ENCODE data around the gene UBE2E1.
"Not testable (repeated sequence)": the region's sequence is repeated elsewhere in the genome, so short reads cannot be mapped to it uniquely, and the experiment has no call there.

UBE2E1 gene

DNA sequence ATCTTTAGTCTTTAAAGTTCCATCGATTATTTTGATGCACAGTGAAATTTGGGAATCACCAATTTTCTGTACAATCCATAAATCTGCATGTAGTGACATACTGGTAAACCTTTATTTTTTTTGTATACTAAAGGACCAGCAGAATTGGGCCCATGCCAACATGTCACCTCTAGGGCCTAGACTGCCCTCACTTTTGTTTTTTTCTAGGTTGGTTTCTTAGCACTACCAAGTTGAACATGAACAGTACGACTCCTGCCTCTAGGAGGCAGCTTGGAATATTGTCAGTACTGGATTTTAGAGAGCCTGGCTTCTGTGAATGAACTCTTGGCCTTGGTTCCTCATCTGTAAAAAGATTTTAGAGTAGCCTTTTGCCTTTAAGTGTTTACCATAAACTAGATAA, 78.7 kb downstream of the UBE2E1 start:
- no peak for DNase-seq

DNA sequence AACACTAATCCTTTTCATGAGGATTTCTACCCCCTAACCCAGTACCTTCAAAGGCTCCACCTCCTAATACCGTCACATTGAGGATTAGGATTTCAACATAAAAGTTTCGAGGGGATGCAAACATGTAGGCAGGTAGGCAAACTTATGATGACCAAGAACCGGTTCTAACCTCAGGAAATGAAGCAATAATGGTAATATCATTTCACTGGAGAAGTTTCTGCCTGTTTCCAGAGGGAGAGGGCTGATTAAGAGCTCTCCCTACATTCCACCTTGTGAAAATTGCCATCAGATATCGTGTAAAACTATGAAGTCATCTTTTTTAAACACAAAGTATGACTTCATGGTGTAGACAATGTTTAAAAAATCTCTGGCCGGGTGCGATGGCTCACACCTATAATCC, 79.5 kb downstream of the UBE2E1 start:
- DNase-seq = no peak

DNA sequence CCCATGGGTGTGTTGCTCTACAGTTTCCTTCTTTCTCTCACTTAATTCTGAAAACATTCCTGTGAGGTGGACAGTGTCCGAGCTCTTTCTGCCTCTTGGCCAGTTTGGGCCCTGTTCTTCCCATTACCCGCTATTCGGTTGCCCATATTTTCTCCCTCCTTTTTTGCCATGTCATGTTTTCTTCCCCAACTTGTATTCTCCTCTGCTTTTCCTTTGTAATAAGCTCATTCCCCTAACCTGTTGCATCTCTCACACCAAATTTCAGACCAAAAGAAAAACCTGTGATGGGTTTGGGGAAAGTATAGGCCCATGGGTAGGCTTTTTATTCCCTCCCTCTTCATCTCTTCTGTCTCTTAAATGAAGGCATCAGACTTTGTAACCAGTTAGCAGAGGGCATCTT, 80.6 kb downstream of the UBE2E1 start:
- no peak for DNase-seq

DNA sequence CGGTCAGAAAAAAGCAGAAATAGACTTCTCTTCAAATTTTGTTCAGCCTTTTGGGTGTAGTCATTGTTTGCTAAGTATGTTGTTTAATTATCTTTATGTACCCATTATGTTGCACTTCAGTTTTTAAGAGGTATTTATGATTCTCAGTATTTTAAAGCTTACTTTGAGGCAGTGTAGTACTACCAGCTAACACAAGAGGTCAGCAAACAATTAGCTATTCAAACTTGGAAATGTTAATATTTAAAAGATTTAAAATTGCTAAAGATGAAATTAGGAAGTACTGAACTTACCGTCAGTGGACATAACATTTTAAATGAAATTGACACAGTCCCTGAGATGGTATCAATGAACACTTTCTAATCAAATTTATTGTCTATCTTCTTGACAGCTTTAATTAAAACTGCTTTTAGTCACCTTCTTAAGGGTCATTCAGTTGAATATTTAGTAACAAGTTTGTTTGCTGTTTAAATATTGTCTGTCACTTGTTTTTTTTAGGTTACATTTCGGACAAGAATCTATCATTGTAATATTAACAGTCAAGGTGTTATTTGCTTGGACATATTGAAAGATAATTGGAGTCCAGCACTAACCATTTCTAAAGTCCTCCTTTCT, 83.0 kb downstream of the UBE2E1 start:
- DNase-seq = no peak

GRCh38 chr3:23889386-23889785, 83.6 kb downstream of the UBE2E1 start:
- DNase-seq = no peak

DNA sequence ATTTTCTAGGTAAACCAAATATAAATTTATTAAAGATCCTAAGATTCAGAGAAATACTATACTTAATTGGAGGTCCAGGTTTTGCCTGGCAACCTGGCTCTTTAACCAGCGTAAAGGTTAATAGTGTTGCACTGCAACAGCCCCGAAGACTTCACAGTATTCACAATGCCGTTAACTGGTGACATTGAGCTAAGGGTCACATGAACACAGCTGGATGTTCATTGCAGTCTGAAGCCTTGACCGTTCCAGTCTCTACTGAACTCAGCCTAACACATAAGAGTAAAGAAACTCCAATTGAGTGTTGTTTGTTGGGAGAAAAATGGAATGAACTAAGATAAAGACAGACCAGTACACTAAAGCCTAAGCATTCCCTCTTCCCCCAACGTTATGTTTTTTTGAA, 84.2 kb downstream of the UBE2E1 start:
- DNase-seq = no peak

- no peak for DNase-seq
These were observed 88.7 kb downstream of the UBE2E1 start for GRCh38 chr3:23894254-23895061.

DNA sequence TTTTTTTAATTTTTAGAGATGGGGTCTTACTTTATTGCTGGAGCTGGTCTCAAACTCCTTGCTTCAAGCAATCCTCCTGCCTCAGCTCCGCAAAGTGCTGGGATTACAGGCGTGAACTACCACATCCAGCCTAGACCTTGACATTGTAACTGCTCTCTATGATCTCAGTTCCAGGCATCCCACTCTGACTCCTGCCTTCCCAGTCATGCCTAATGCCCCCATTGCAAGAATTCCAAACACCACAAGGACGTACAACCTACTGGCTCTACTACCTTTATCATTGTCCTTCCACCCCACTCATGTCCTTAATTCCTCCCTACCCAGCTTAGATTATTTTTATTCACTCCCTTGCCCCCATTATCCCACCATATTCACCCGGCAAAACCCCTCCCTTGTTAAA, 89.4 kb downstream of the UBE2E1 start:
- no peak for DNase-seq

DNA sequence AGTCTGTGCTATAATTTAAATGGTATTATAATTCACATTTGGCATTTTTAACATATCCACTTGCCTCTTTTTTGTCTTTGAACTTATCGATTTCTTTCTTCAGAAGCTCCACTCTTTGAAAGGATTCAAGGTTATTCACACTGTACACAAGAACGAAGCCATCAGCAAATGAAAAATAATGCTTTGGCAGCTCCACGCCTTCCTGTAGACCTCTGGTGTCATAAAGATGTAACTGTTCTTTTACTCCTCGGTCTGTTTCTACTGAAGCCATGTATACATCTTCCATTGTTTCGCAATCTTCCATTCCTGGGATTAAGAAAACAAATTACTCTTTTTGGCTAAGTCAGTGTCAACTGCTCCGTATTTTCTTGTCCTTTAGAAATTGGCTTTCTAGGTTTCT, 95.0 kb downstream of the UBE2E1 start:
- DNase-seq = no peak

DNA sequence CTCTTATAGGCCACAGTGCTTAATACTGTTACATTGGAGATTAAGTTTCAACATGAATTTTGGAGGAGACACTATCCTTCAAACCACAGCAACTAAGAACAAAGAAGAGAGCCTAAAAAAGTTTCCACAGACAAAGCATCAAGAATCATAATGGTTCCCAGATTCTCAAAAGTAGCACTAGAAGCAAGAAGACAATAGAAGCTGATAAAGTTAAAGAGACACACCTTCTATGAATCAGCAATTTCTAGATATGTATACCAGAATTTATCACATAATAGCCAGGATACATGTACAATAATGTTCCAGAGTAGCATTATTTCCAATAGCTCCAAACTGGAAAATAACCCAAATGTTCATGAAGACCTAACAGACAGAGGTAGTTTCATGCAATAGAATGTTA, 98.8 kb downstream of the UBE2E1 start:
- DNase-seq = no peak

GRCh38 chr3:23909341-23909740, 103.6 kb downstream of the UBE2E1 start:
- no peak for DNase-seq

GRCh38 chr3:23911397-23911796, 105.6 kb downstream of the UBE2E1 start:
- no peak for DNase-seq

- not testable (repeated sequence) for DNase-seq
These were observed 106.6 kb downstream of the UBE2E1 start for GRCh38 chr3:23912335-23912734.

GRCh38 chr3:23913182-23913581, 107.4 kb downstream of the UBE2E1 start:
- DNase-seq = no peak

GRCh38 chr3:23913873-23914743, 108.4 kb downstream of the UBE2E1 start:
- no peak for DNase-seq

GRCh38 chr3:23915537-23916108, 109.9 kb downstream of the UBE2E1 start:
- no peak for DNase-seq

GRCh38 chr3:23916152-23916885, 110.6 kb downstream of the UBE2E1 start:
- DNase-seq = no peak

DNA sequence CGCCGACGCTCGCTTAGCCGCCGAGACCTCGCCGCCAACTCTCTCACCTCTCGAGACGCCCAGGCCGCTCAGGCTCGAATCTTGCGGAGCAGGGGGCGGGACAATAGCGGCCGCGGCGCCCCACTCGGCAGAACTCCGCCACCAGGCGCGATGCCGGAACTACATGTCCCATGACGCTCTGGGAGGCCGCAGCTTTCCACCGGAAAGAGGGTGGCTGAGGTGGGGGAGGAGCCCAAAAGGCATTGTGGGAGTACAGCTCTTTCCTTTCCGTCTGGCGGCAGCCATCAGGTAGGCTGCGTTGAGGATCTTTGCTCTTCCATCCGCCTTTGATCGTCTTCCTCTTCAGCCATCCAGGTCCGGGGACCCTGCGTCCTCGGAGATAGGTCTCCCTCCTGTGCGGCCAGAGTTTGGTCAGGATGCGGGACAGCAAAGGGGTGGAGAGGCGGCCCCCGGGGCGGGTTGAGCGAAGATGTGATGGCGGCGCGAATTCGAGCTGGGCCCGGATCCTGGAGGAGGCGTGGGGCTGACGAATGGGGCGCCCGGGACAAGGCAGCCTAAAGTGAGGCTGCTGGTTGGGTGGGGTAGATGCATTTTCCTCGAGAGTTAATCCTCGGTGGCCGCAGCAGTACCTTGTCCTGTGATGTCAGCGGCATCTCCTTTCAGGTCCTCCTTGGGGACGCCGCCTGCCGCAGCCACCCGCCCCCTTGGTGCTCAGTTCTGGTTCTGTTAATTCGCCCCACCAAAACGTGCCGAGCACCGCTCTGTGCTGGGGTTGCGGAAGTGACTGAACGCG, 111.3 kb downstream of the UBE2E1 start, which contains the start of the genes NKIRAS1 and RPL15:
Gene NKIRAS1, minus strand, starts transcription at position 105 of the 793 bp plus-strand sequence. CDS start 6,086 bp downstream, outside the sequence.
Gene RPL15, plus strand, starts transcription at position 247 of the 793 bp plus-strand sequence. CDS start 728 bp downstream, outside the sequence.
- DNase-seq = peak; percentile 86

DNA sequence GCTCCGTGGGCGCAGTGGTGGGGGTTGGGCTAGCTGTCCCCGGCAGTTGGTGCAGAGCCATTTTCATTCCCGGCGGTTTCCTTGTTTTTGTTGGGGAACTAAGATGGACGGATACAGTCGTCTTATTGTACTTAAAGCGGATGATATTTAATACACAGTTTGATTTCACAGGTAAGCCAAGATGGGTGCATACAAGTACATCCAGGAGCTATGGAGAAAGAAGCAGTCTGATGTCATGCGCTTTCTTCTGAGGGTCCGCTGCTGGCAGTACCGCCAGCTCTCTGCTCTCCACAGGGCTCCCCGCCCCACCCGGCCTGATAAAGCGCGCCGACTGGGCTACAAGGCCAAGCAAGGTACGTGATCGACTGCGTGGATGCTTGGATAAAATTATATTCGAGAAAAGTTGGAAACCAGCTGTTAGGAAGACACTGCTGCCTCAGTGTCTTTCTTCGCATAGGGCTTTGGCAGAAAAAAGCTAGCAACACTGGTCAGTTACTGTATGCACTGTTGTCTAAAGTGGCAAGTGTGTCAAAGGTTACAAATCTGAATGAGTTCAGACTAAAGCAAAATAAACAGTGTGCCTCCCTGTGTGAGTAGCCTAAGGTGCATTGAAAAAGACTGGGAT, 112.0 kb downstream of the UBE2E1 start:
- not testable (repeated sequence) for DNase-seq

- DNase-seq = not testable (repeated sequence)
These were observed 112.6 kb downstream of the UBE2E1 start for GRCh38 chr3:23918331-23918730.

- no peak for DNase-seq
These were observed 113.9 kb downstream of the UBE2E1 start for GRCh38 chr3:23919628-23920027.
